CD14-positive monocyte (primary cell): ENCODE results near the gene CREB5. TPM values are rescaled to one million over a fixed set of nuclear protein-coding genes. Genes with fewer than 3 reads are reported as not detected.

Experiments
- DNase-seq, 3 donors: peaks; one replicate each; pipeline ENCODE4 v3.0.0-alpha.2; 2011 to 2022
- H2AFZ ChIP-seq: 2 replicates; pipeline ENCODE4 v1.6.0; 2012; ENCODE audit warnings: mild to moderate bottlenecking, low read depth, low read length, inconsistent platforms; ENCODE audit not compliant: insufficient read depth, poor library complexity, severe bottlenecking
- H3K27ac ChIP-seq, 2 donors: 1 replicate in 1 of 2; 2 replicates in 1 of 2; pipeline ENCODE4 v1.5.1; 2012 to 2013; ENCODE audit warnings: low read length in 2 of 2, control low read depth in 1 of 2, inconsistent platforms in 1 of 2, low read depth in 1 of 2, mild to moderate bottlenecking in 1 of 2
- H3K27me3 ChIP-seq, 2 donors: one replicate each; pipeline versions ENCODE4 v1.6.0 to v1.6.1; 2011 to 2013; ENCODE audit warnings: low read length in 2 of 2; ENCODE audit not compliant: control insufficient read depth in 2 of 2, insufficient read depth in 2 of 2
- H3K36me3 ChIP-seq, 2 donors: replicated peaks in 1 of 2; 1 replicate in 1 of 2; 2 replicates in 1 of 2; pipeline versions ENCODE4 v1.5.1 to v1.6.1; 2012 to 2013; ENCODE audit warnings: low read length in 2 of 2, control low read depth in 1 of 2, inconsistent platforms in 1 of 2, mild to moderate bottlenecking in 1 of 2; ENCODE audit not compliant: insufficient read depth in 2 of 2, control insufficient read depth in 1 of 2
- H3K4me1 ChIP-seq, 2 donors: 1 replicate in 1 of 2; 2 replicates in 1 of 2; pipeline versions ENCODE4 v1.5.1 to v1.6.1; 2012 to 2013; ENCODE audit warnings: low read length in 2 of 2, control low read depth in 1 of 2, inconsistent platforms in 1 of 2, mild to moderate bottlenecking in 1 of 2, moderate library complexity in 1 of 2; ENCODE audit not compliant: insufficient read depth in 2 of 2, control insufficient read depth in 1 of 2
- H3K4me2 ChIP-seq: replicated peaks from 2 replicates; pipeline ENCODE3; 2012; ENCODE audit warnings: low read length, moderate library complexity, mild to moderate bottlenecking; ENCODE audit not compliant: poor library complexity, severe bottlenecking; ENCODE audit errors: extremely low read depth
- H3K4me3 ChIP-seq, 3 experiments: fragments of 200-600 bp in 1 of 3; sonication (generic) in 1 of 3; replicated peaks in 1 of 3; 1 replicate in 2 of 3; 2 replicates in 1 of 3; pipeline ENCODE4 v1.5.1; 2011 to 2013; ENCODE audit warnings: low read length in 3 of 3, mild to moderate bottlenecking in 3 of 3, control low read depth in 2 of 3, low read depth in 2 of 3, inconsistent platforms in 1 of 3, moderate library complexity in 1 of 3
- H3K79me2 ChIP-seq: 2 replicates; pipeline ENCODE4 v1.6.0; 2012; ENCODE audit warnings: mild to moderate bottlenecking, control low read depth, inconsistent platforms, low read length, moderate library complexity; ENCODE audit not compliant: insufficient read depth
- H3K9ac ChIP-seq: 2 replicates; pipeline ENCODE4 v1.6.0; 2017; ENCODE audit warnings: low read length, mild to moderate bottlenecking; ENCODE audit not compliant: insufficient read depth, poor library complexity, severe bottlenecking
- H3K9me3 ChIP-seq, 2 donors: replicated peaks in 1 of 2; 1 replicate in 1 of 2; 2 replicates in 1 of 2; pipeline versions ENCODE4 v1.5.1 to v1.6.1; 2012 to 2013; ENCODE audit warnings: low read length in 2 of 2, control low read depth in 1 of 2; ENCODE audit not compliant: control insufficient read depth in 1 of 2, insufficient read depth in 1 of 2
- H4K20me1 ChIP-seq: 2 replicates; pipeline ENCODE4 v1.6.0; 2012; ENCODE audit warnings: mild to moderate bottlenecking, low read length, control low read depth, moderate library complexity; ENCODE audit not compliant: insufficient read depth
- H3K27ac Mint-ChIP-seq, 7 donors: one replicate each; pipeline ENCODE4 v1.8.0; 2020; ENCODE audit warnings: mild to moderate bottlenecking in 7 of 7, mixed read lengths in 7 of 7, moderate library complexity in 6 of 7, inconsistent platforms in 2 of 7
- H3K27me3 Mint-ChIP-seq, 3 donors: one replicate each; pipeline ENCODE4 v1.8.0; 2021 to 2022; ENCODE audit warnings: low read depth in 3 of 3, mild to moderate bottlenecking in 3 of 3, mixed read lengths in 3 of 3, moderate library complexity in 3 of 3, inconsistent platforms in 1 of 3
- H3K36me3 Mint-ChIP-seq, 2 donors: one replicate each; pipeline ENCODE4 v1.8.0; 2020; ENCODE audit warnings: mixed read lengths in 2 of 2, inconsistent platforms in 1 of 2, mild to moderate bottlenecking in 1 of 2
- H3K4me1 Mint-ChIP-seq: one replicate; pipeline ENCODE4 v1.8.0; 2020; ENCODE audit warnings: mild to moderate bottlenecking, mixed read lengths
- H3K4me3 Mint-ChIP-seq, 2 donors: one replicate each; pipeline ENCODE4 v1.8.0; 2020; ENCODE audit warnings: mild to moderate bottlenecking in 2 of 2, mixed read lengths in 2 of 2, moderate library complexity in 1 of 2
- H3K9me3 Mint-ChIP-seq, 7 donors: one replicate each; pipeline ENCODE4 v1.8.0; 2020 to 2022; ENCODE audit warnings: mixed read lengths in 7 of 7, mild to moderate bottlenecking in 6 of 7, moderate library complexity in 6 of 7, inconsistent platforms in 2 of 7
- WGBS: methylation state at CpG from one replicate; pipeline ENCODE4 v1.1.5; 2013; ENCODE audit warnings: missing lambda C conversion rate; ENCODE audit not compliant: insufficient coverage; 5-methylcytosine and 5-hydroxymethylcytosine counted together
- intact Hi-C, 2 donors: fragments of 100-400 bp; cut with micrococcal nuclease; formaldehyde crosslinking; loops; one replicate each; pipeline versions ENCODE4 v1.15.0 to v1.15.1; 2023
- polyA plus RNA-seq, 3 donors: library from polyadenylated mRNA; depleted of rRNA in 1 of 3; unstranded in 2 of 3; stranded (reverse) in 1 of 3; fragments of 300-500 nt in 2 of 3; fragments of >200 nt in 1 of 3; fragmentation: Illumina TruSeq in 2 of 3; gene quantifications; 1 replicate in 2 of 3; 2 replicates in 1 of 3; pipeline ENCODE4 v1.2.3, GENCODE V29; 2012 to 2021
- TF ChIP-seq, protein P1 (sequence below): fragments of 200-600 bp; IDR thresholded peaks from one replicate; pipeline ENCODE4 v1.8.0; 2022; ENCODE audit warnings: antibody characterized with exemption, mild to moderate bottlenecking

The CREB5 gene
- polyA plus RNA-seq, 3 donors, result 25.1 to 72.3 (median 44.2) TPM

DNA sequence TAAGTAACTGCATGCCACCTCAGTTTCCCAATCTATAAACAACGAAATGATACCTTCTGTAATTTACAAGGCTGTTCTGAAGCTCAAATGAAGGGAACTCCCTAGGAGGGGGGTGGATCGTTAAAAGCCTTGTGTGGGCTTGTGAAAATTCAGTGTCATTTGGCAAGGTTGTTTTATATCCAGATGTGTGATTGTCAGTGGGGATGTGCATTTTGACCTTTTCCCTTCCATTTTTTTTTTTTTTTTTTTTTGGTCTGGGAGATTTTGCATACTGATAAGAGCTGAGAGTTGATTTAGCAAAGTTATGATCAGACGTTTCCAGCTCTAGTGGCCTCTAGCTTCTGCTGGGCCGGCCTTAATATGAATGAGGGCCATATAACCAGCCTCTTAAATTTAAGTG is 22.8 kb downstream of the CREB5 start:
- Mint-ChIP-seq H3K9me3 (peaks cover 0 to 2% (median 0%) of the 10 kb centered on the region in 7 donors), H3K4me1 (peaks cover 6% of the 10 kb centered on the region), H3K27ac (no peak overlapping the region), H3K27me3 (peaks cover 8 to 16% (median 16%) of the 10 kb centered on the region in 3 donors), H3K4me3 (no peak overlapping the region), H3K36me3 (no peaks in the 10 kb centered on the region)
- no peaks in the 10 kb centered on the region for H3K9me3 ChIP-seq
- H3K27ac ChIP-seq, result no peak overlapping the region
- no peak overlapping the region for H3K4me2 ChIP-seq
- H3K4me1 ChIP-seq, result no peaks in the 10 kb centered on the region
- no CpG with 5 or more reads among the region's 4 CpGs for WGBS
- no peak for DNase-seq
- H3K4me3 ChIP-seq, result no peak overlapping the region
- no peak overlapping the region for H3K9ac ChIP-seq
- H4K20me1 ChIP-seq, result no peaks in the 10 kb centered on the region
- H2AFZ ChIP-seq, result no peak overlapping the region
- no peaks in the 10 kb centered on the region for H3K36me3 ChIP-seq
- intact Hi-C loops, result no loop called here
- peaks cover 7 to 15% of the 10 kb centered on the region in 2 donors for H3K27me3 ChIP-seq
- no peaks in the 10 kb centered on the region for H3K79me2 ChIP-seq
- TF ChIP-seq, protein P1, sequence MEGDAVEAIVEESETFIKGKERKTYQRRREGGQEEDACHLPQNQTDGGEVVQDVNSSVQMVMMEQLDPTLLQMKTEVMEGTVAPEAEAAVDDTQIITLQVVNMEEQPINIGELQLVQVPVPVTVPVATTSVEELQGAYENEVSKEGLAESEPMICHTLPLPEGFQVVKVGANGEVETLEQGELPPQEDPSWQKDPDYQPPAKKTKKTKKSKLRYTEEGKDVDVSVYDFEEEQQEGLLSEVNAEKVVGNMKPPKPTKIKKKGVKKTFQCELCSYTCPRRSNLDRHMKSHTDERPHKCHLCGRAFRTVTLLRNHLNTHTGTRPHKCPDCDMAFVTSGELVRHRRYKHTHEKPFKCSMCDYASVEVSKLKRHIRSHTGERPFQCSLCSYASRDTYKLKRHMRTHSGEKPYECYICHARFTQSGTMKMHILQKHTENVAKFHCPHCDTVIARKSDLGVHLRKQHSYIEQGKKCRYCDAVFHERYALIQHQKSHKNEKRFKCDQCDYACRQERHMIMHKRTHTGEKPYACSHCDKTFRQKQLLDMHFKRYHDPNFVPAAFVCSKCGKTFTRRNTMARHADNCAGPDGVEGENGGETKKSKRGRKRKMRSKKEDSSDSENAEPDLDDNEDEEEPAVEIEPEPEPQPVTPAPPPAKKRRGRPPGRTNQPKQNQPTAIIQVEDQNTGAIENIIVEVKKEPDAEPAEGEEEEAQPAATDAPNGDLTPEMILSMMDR, result no peak

DNA sequence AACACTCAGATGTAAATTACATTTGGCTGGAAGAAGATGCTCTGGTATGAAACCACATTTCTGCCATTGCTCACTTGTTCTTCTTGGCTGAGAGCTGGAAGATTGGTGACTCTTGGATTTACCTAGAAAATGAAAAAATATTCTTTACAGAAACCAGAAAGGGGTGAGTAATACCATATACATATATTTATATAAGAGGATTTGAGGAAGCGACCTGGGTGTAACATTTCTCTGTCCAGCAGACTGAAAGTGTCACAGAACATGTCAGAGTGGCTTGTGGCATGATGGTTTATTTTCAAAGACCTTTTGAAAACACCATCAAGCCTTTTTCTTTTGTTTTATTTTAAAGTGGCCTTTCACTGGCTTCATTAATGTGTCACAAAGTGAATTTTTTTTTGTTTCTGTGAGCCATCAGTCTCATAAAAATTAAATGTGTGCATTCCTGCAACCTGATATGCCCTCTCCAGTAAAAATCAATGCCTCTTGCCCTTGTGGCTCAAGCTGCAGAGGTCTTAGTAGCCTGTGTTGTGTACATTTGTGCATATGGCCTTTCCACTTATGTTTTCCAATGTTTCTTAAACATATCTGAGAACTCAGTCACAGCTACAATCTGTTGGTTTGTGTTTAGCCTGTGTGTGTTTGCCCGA is 23.5 kb downstream of the CREB5 start:
- intact Hi-C loops, result no loop called here
- no peak for DNase-seq
- Mint-ChIP-seq H3K27ac (no peak overlapping the region), H3K4me1 (peaks cover 6% of the 10 kb centered on the region), H3K9me3 (peaks cover 0 to 2% (median 0%) of the 10 kb centered on the region in 7 donors), H3K27me3 (peaks cover 8 to 16% (median 16%) of the 10 kb centered on the region in 3 donors), H3K36me3 (no peaks in the 10 kb centered on the region), H3K4me3 (no peak overlapping the region)
- no peaks in the 10 kb centered on the region for H3K4me1 ChIP-seq
- H3K4me3 ChIP-seq, result no peak overlapping the region
- peaks cover 7 to 15% of the 10 kb centered on the region in 2 donors for H3K27me3 ChIP-seq
- no peak overlapping the region for H2AFZ ChIP-seq
- H3K36me3 ChIP-seq, result no peaks in the 10 kb centered on the region
- no peak overlapping the region for H3K9ac ChIP-seq
- no peaks in the 10 kb centered on the region for H3K79me2 ChIP-seq
- WGBS, result no CpG with 5 or more reads among the region's 2 CpGs
- TF ChIP-seq, protein P1, result no peak
- H3K27ac ChIP-seq, result no peak overlapping the region
- no peak overlapping the region for H3K4me2 ChIP-seq
- H3K9me3 ChIP-seq, result no peaks in the 10 kb centered on the region
- no peaks in the 10 kb centered on the region for H4K20me1 ChIP-seq
